HEK293T (cell line): ENCODE results near the gene TNS3.

Experiments used
- ARNT ChIP-seq: fragments of 450-650 bp; IDR thresholded peaks from 2 replicates; pipeline ENCODE4 v1.6.1; 2017; ENCODE audit warnings: mild to moderate bottlenecking
- BHLHE40 ChIP-seq: fragments of 450-650 bp; IDR thresholded peaks from 2 replicates; pipeline ENCODE4 v1.6.1; 2016; ENCODE audit warnings: mild to moderate bottlenecking, moderate library complexity, borderline replicate concordance
- CTBP1 ChIP-seq: fragments of 450-650 bp; IDR thresholded peaks from 2 replicates; pipeline ENCODE4 v1.6.1; 2016; ENCODE audit warnings: borderline replicate concordance
- ELF4 ChIP-seq: fragments of 450-650 bp; IDR thresholded peaks from 2 replicates; pipeline ENCODE4 v1.6.1; 2017; ENCODE audit warnings: antibody characterized with exemption
- FOXA1 ChIP-seq: fragments of 450-650 bp; IDR thresholded peaks from 2 replicates; pipeline ENCODE4 v1.6.1; 2016; ENCODE audit warnings: mild to moderate bottlenecking
- FOXM1 ChIP-seq: fragments of 450-650 bp; IDR thresholded peaks from 2 replicates; pipeline ENCODE4 v1.6.1; 2017; ENCODE audit warnings: mild to moderate bottlenecking, borderline replicate concordance
- NFRKB ChIP-seq: fragments of 450-650 bp; IDR thresholded peaks from 2 replicates; pipeline ENCODE4 v1.6.1; 2016; ENCODE audit warnings: mild to moderate bottlenecking, moderate library complexity
- SP1 ChIP-seq: fragments of 450-650 bp; IDR thresholded peaks from 2 replicates; pipeline ENCODE4 v1.6.1; 2017
- TARDBP ChIP-seq: fragments of 450-650 bp; IDR thresholded peaks from 2 replicates; pipeline ENCODE4 v1.6.1; 2016

- TF ChIP-seq ELF4 (no peak), FOXM1 (no peak), NFRKB (no peak), SP1 (no peak), CTBP1 (no peak), FOXA1 (no peak), ARNT (no peak), TARDBP (no peak), BHLHE40 (no peak)
Observed at GRCh38 chr7:47490501-47491265, 91.2 kb downstream of the TNS3 start.
